Cortex of kidney (tissue), 1 donor: ENCODE results near the gene CERK.

Experiments
- DNase-seq: peaks from one replicate; lab custom pipeline; 2025; lab: John Stamatoyannopoulos, UW

CERK gene

GRCh38 chr22:46677323-46678002, 60.6 kb downstream of the CERK start:
- no peak for DNase-seq

GRCh38 chr22:46676881-46677280, 61.2 kb downstream of the CERK start:
- DNase-seq, result no peak

- no peak for DNase-seq
These were observed 61.6 kb downstream of the CERK start for GRCh38 chr22:46676479-46676878.

- no peak for DNase-seq
These were observed 62.1 kb downstream of the CERK start for GRCh38 chr22:46675938-46676337.

- DNase-seq, result no peak
These were observed 62.6 kb downstream of the CERK start for GRCh38 chr22:46675479-46675878.

- DNase-seq, result no peak
These were observed 63.1 kb downstream of the CERK start for GRCh38 chr22:46674906-46675305.

- no peak for DNase-seq
These were observed 63.7 kb downstream of the CERK start for GRCh38 chr22:46674367-46674781.

GRCh38 chr22:46673662-46674236, 64.3 kb downstream of the CERK start:
- no peak for DNase-seq

GRCh38 chr22:46673205-46673604, 64.8 kb downstream of the CERK start:
- DNase-seq, result no peak

- DNase-seq, result no peak
These were observed 65.3 kb downstream of the CERK start for GRCh38 chr22:46672731-46673130.

GRCh38 chr22:46671824-46672432, 66.1 kb downstream of the CERK start:
- no peak for DNase-seq

GRCh38 chr22:46669201-46669600, 68.9 kb downstream of the CERK start:
- no peak for DNase-seq

- DNase-seq, result no peak
These were observed 69.9 kb downstream of the CERK start for GRCh38 chr22:46668116-46668515.

GRCh38 chr22:46667245-46667623, 70.8 kb downstream of the CERK start:
- no peak for DNase-seq

- DNase-seq, result no peak
These were observed 71.3 kb downstream of the CERK start for GRCh38 chr22:46666577-46667244.

GRCh38 chr22:46665751-46666280, 72.2 kb downstream of the CERK start:
- DNase-seq, result no peak

- DNase-seq, result no peak
These were observed 72.8 kb downstream of the CERK start for GRCh38 chr22:46665151-46665695.

- no peak for DNase-seq
These were observed 73.7 kb downstream of the CERK start for GRCh38 chr22:46664301-46664855.

GRCh38 chr22:46663436-46664100, 74.5 kb downstream of the CERK start:
- DNase-seq, result no peak

GRCh38 chr22:46663001-46663400, 75.1 kb downstream of the CERK start:
- DNase-seq, result no peak

- no peak for DNase-seq
These were observed 75.8 kb downstream of the CERK start for GRCh38 chr22:46662226-46662625.
